ENCODE data around the gene SLC22A16. TPM values are rescaled to one million over a fixed set of nuclear protein-coding genes. Genes with fewer than 3 reads are reported as not detected.

The SLC22A16 gene
- polyA plus RNA-seq, 1 of the 3 experiments (the other 2 are of a cell fraction), result not detected

- peaks cover 23% of the 10 kb centered on the region; the same call in 1 of the 2 replicates for H3K27me3 ChIP-seq (ENCODE audit: insufficient read depth)
- ChIA-PET POLR2A (no interaction called here), CTCF (interaction anchor here (1.0 to 1.6 kb wide), 4 partner anchors 12 to 36 kb away, joined by 3 to 4 read pairs (median 3); no protein-coding TSS in a partner anchor)
- no peak overlapping the region for H3K27ac ChIP-seq (ENCODE audit: low read depth in 2 of 2, low read length in 1 of 2)
- H3F3A ChIP-seq (replicated peaks; ENCODE audit: insufficient read depth), result no peaks in the 10 kb centered on the region
- H3K36me3 ChIP-seq (replicated peaks in 1 of 2; ENCODE audit: control insufficient read depth in 1 of 2, insufficient read depth in 2 of 2, low read length in 1 of 2), result no peaks in the 10 kb centered on the region
- TF ChIP-seq MEF2A (IDR thresholded peaks at IDR 0.05; ENCODE audit: borderline replicate concordance, low read depth), result no peak
- TF ChIP-seq RCOR1 (IDR thresholded peaks at IDR 0.05; ENCODE audit: low read length), result no peak
- TF ChIP-seq IRF3 (IDR thresholded peaks at IDR 0.05; ENCODE audit: low read depth, low read length), result no peak
- no peak overlapping the region for H3K4me3 ChIP-seq (ENCODE audit: low read depth in 2 of 2, low read length in 1 of 2)
- H3K4me2 ChIP-seq, result no peak overlapping the region
- no peaks in the 10 kb centered on the region for H4K20me1 ChIP-seq (ENCODE audit: insufficient read depth)
- DNase-seq, result no peak
- no peak overlapping the region for H3K9ac ChIP-seq
- no peaks in the 10 kb centered on the region; a peak in 1 of 4 replicates for H3K4me1 ChIP-seq (ENCODE audit: control insufficient read depth in 1 of 2, insufficient read depth in 2 of 2, low read depth in 1 of 2, low read length in 1 of 2)
- H3K9me2 ChIP-seq, result no peaks in the 10 kb centered on the region
- H3K9me3 ChIP-seq, result no peaks in the 10 kb centered on the region
- H2AFZ ChIP-seq (ENCODE audit: low read depth), result no peak overlapping the region
- 43% methylated on average over 5 of the region's 5 CpGs for WGBS (ENCODE audit: low lambda C conversion rate)
- no peaks in the 10 kb centered on the region for H3K79me2 ChIP-seq (ENCODE audit: insufficient read depth)
Observed at GRCh38 chr6:110425816-110426215, 50.6 kb downstream of the SLC22A16 start.

GRCh38 chr6:110422444-110422822 is 54.0 kb downstream of the SLC22A16 start:
- H3K27ac ChIP-seq (ENCODE audit: low read depth in 2 of 2, low read length in 1 of 2), result no peak overlapping the region
- no peaks in the 10 kb centered on the region for H4K20me1 ChIP-seq (ENCODE audit: insufficient read depth)
- no peak overlapping the region for H3K4me3 ChIP-seq (ENCODE audit: low read depth in 2 of 2, low read length in 1 of 2)
- CTCF ChIA-PET, result interaction anchor here (1.0 kb wide), 1 partner anchor 18 kb away, joined by 3 read pairs; no protein-coding TSS in a partner anchor
- H3K36me3 ChIP-seq (replicated peaks in 1 of 2; ENCODE audit: control insufficient read depth in 1 of 2, insufficient read depth in 2 of 2, low read length in 1 of 2), result no peaks in the 10 kb centered on the region
- no peak for TF ChIP-seq TAF1 (IDR thresholded peaks at IDR 0.05; ENCODE audit: borderline replicate concordance, low read depth, low read length)
- no peak for TF ChIP-seq IRF3 (IDR thresholded peaks at IDR 0.05; ENCODE audit: low read depth, low read length)
- no peak for TF ChIP-seq NRF1 (IDR thresholded peaks at IDR 0.05; ENCODE audit: low read depth, low read length)
- no peak for TF ChIP-seq RCOR1 (IDR thresholded peaks at IDR 0.05; ENCODE audit: low read length)
- TF ChIP-seq CTCF (IDR thresholded peaks at IDR 0.05), result no peak
- no peak for TF ChIP-seq JUND (IDR thresholded peaks at IDR 0.05)
- no peak for TF ChIP-seq GATA2 (CRISPR knock-in tag; IDR thresholded peaks at IDR 0.05)
- TF ChIP-seq FOXM1 (IDR thresholded peaks at IDR 0.05; ENCODE audit: low read depth), result no peak
- TF ChIP-seq FOXJ3 (CRISPR knock-in tag; IDR thresholded peaks at IDR 0.05), result no peak
- H3K27me3 ChIP-seq (ENCODE audit: insufficient read depth), result peaks cover 15% of the 10 kb centered on the region; the same call in 1 of the 2 replicates
- H3K9me2 ChIP-seq, result no peaks in the 10 kb centered on the region
- H3K4me1 ChIP-seq (ENCODE audit: control insufficient read depth in 1 of 2, insufficient read depth in 2 of 2, low read depth in 1 of 2, low read length in 1 of 2), result no peaks in the 10 kb centered on the region
- POLR2A ChIA-PET, result no interaction called here
- H3K9ac ChIP-seq, result no peak overlapping the region
- no peaks in the 10 kb centered on the region for H3K9me3 ChIP-seq
- DNase-seq, result no peak
- no peak overlapping the region for H2AFZ ChIP-seq (ENCODE audit: low read depth)
- H3F3A ChIP-seq (replicated peaks; ENCODE audit: insufficient read depth), result no peaks in the 10 kb centered on the region
- H3K79me2 ChIP-seq (ENCODE audit: insufficient read depth), result no peaks in the 10 kb centered on the region
- H3K4me2 ChIP-seq, result no peak overlapping the region

All from SK-N-SH (cell line).